IPS-15b (cell line): Measurements from ENCODE around the gene CDKN1B.

Experiments used
- H3K27me3 ChIP-seq: one replicate; pipeline ENCODE4 v1.6.1; 2013; ENCODE audit warnings: low read length; ENCODE audit not compliant: control insufficient read depth, insufficient read depth
- H3K36me3 ChIP-seq: one replicate; pipeline ENCODE4 v1.6.1; 2013; ENCODE audit warnings: low read length; ENCODE audit not compliant: control insufficient read depth, insufficient read depth
- H3K4me1 ChIP-seq: one replicate; pipeline ENCODE4 v1.6.1; 2013; ENCODE audit warnings: mild to moderate bottlenecking, low read length; ENCODE audit not compliant: control insufficient read depth, insufficient read depth
- H3K4me3 ChIP-seq: one replicate; pipeline ENCODE4 v1.5.1; 2013; ENCODE audit warnings: low read depth, low read length
- H3K9ac ChIP-seq: one replicate; pipeline ENCODE4 v1.6.1; 2013; ENCODE audit warnings: low read depth, mild to moderate bottlenecking, low read length
- H3K9me3 ChIP-seq: one replicate; pipeline ENCODE4 v1.6.1; 2013; ENCODE audit warnings: mild to moderate bottlenecking, low read length; ENCODE audit not compliant: control insufficient read depth, insufficient read depth

CDKN1B gene

GRCh38 chr12:12720672-12721161 lies 3.5 kb downstream of the CDKN1B start:
- Histone ChIP-seq H3K27me3 (peaks cover 27% of the 10 kb centered on the region), H3K4me3 (no peak overlapping the region), H3K36me3 (peaks cover 5% of the 10 kb centered on the region), H3K9me3 (no peaks in the 10 kb centered on the region), H3K9ac (no peak overlapping the region), H3K4me1 (peaks cover 13% of the 10 kb centered on the region)

GRCh38 chr12:12721176-12721751 lies 4.1 kb downstream of the CDKN1B start:
- Histone ChIP-seq H3K4me1 (peaks cover 8% of the 10 kb centered on the region), H3K9me3 (no peaks in the 10 kb centered on the region), H3K27me3 (peaks cover 25% of the 10 kb centered on the region), H3K36me3 (peaks cover 5% of the 10 kb centered on the region), H3K4me3 (no peak overlapping the region), H3K9ac (no peak overlapping the region)

GRCh38 chr12:12721814-12722434 lies 4.8 kb downstream of the CDKN1B start:
- Histone ChIP-seq H3K36me3 (peaks cover 5% of the 10 kb centered on the region), H3K4me1 (peaks cover 7% of the 10 kb centered on the region), H3K27me3 (peaks cover 32% of the 10 kb centered on the region), H3K4me3 (no peak overlapping the region), H3K9ac (no peak overlapping the region), H3K9me3 (no peaks in the 10 kb centered on the region)

- Histone ChIP-seq H3K36me3 (peaks cover 5% of the 10 kb centered on the region), H3K9ac (no peak overlapping the region), H3K4me3 (no peak overlapping the region), H3K27me3 (peaks cover 33% of the 10 kb centered on the region), H3K4me1 (peaks cover 7% of the 10 kb centered on the region), H3K9me3 (no peaks in the 10 kb centered on the region)
Observed at GRCh38 chr12:12722435-12723148, 5.4 kb downstream of the CDKN1B start.

GRCh38 chr12:12723149-12723680 lies 6.0 kb downstream of the CDKN1B start:
- peak overlapping the region; percentile 69 for H3K4me3 ChIP-seq
- no peak overlapping the region for H3K9ac ChIP-seq
- H3K4me1 ChIP-seq = peaks cover 7% of the 10 kb centered on the region
- H3K27me3 ChIP-seq = peaks cover 32% of the 10 kb centered on the region
- peaks cover 5% of the 10 kb centered on the region for H3K36me3 ChIP-seq
- no peaks in the 10 kb centered on the region for H3K9me3 ChIP-seq

- Histone ChIP-seq H3K9ac (peak overlapping the region; percentile 70), H3K27me3 (peaks cover 30% of the 10 kb centered on the region), H3K36me3 (peaks cover 5% of the 10 kb centered on the region), H3K9me3 (no peaks in the 10 kb centered on the region), H3K4me3 (peak overlapping the region; percentile 69), H3K4me1 (peaks cover 7% of the 10 kb centered on the region)
Observed at GRCh38 chr12:12723681-12724420, 6.7 kb downstream of the CDKN1B start.

- H3K4me3 ChIP-seq = peak overlapping the region; percentile 69
- H3K36me3 ChIP-seq = peaks cover 5% of the 10 kb centered on the region
- peaks cover 1% of the 10 kb centered on the region for H3K4me1 ChIP-seq
- peak overlapping the region; percentile 70 for H3K9ac ChIP-seq
- H3K9me3 ChIP-seq = no peaks in the 10 kb centered on the region
- H3K27me3 ChIP-seq = peaks cover 30% of the 10 kb centered on the region
Observed at GRCh38 chr12:12724421-12725085, 7.4 kb downstream of the CDKN1B start.

GRCh38 chr12:12725086-12725955 lies 8.2 kb downstream of the CDKN1B start:
- no peaks in the 10 kb centered on the region for H3K4me1 ChIP-seq
- H3K9ac ChIP-seq = peak overlapping the region; percentile 70
- H3K27me3 ChIP-seq = peaks cover 30% of the 10 kb centered on the region
- peak overlapping the region; percentile 69 for H3K4me3 ChIP-seq
- no peaks in the 10 kb centered on the region for H3K36me3 ChIP-seq
- H3K9me3 ChIP-seq = no peaks in the 10 kb centered on the region

GRCh38 chr12:12725956-12726554 lies 8.9 kb downstream of the CDKN1B start:
- no peaks in the 10 kb centered on the region for H3K9me3 ChIP-seq
- H3K9ac ChIP-seq = peak overlapping the region; percentile 60
- H3K27me3 ChIP-seq = peaks cover 30% of the 10 kb centered on the region
- H3K36me3 ChIP-seq = no peaks in the 10 kb centered on the region
- no peaks in the 10 kb centered on the region for H3K4me1 ChIP-seq
- H3K4me3 ChIP-seq = peak overlapping the region; percentile 69

- H3K36me3 ChIP-seq = no peaks in the 10 kb centered on the region
- H3K4me3 ChIP-seq = peak overlapping the region; percentile 69
- H3K9me3 ChIP-seq = no peaks in the 10 kb centered on the region
- no peaks in the 10 kb centered on the region for H3K4me1 ChIP-seq
- H3K9ac ChIP-seq = no peak overlapping the region
- H3K27me3 ChIP-seq = peaks cover 30% of the 10 kb centered on the region
Observed at GRCh38 chr12:12726555-12727093, 9.5 kb downstream of the CDKN1B start.
